Endothelial cell of umbilical vein (primary cell): ENCODE measurements around the gene ADAM10. TPM values are rescaled to one million over a fixed set of nuclear protein-coding genes. Genes with fewer than 3 reads are reported as not detected.

ENCODE experiments used
- BruUV-seq: library from RNA; stranded (reverse); fragments of 400-500 nt; replicated peaks from 2 replicates; lab custom pipeline; 2021; lab: Mats Ljungman, UMichigan
- CTCF ChIA-PET: fragments of 300-600, 350-600 bp; sonication (Branson Sonifier 250); formaldehyde crosslinking; loops from one replicate; lab custom pipeline; 2021; ENCODE audit warnings: antibody characterized with exemption, inconsistent platforms; lab: Charles Lee
- POLR2A ChIA-PET: fragments of 300-600, 350-600 bp; sonication (Branson Sonifier 250); formaldehyde crosslinking; loops from one replicate; lab custom pipeline; 2021; ENCODE audit warnings: antibody characterized with exemption, inconsistent platforms; lab: Charles Lee
- DNase-seq: peaks from one replicate; pipeline ENCODE4 v3.0.0-alpha.2; 2011; ENCODE audit warnings: low read depth, low spot score
- FAIRE-seq: peaks from 2 replicates; lab custom pipeline; 2011; peaks lifted over from hg19 to GRCh38; lab: Jason Lieb, UNC
- H2AFZ ChIP-seq: 2 replicates; pipeline ENCODE4 v1.6.0; 2012; ENCODE audit warnings: low read depth, low read length, control low read depth, inconsistent platforms
- H3K27ac ChIP-seq: 2 replicates; pipeline ENCODE4 v1.5.1; 2011; ENCODE audit warnings: low read depth, mild to moderate bottlenecking, control low read depth, low read length, moderate library complexity; ENCODE audit not compliant: insufficient read depth
- H3K27me3 ChIP-seq, 2 experiments: 2 replicates each; pipeline versions ENCODE4 v1.6.0 to v1.6.1; 2011; ENCODE audit warnings: low read length in 2 of 2, mixed read lengths in 1 of 2; ENCODE audit not compliant: control insufficient read depth in 2 of 2, insufficient read depth in 2 of 2
- H3K36me3 ChIP-seq, 2 experiments: 2 replicates in 1 of 2; 3 replicates in 1 of 2; pipeline ENCODE4 v1.5.1; 2011; ENCODE audit warnings: low read length in 2 of 2, mild to moderate bottlenecking in 1 of 2, moderate library complexity in 1 of 2; ENCODE audit not compliant: control insufficient read depth in 2 of 2, insufficient read depth in 2 of 2; ENCODE audit errors: extremely low read depth in 1 of 2
- H3K4me1 ChIP-seq: 3 replicates; pipeline ENCODE4 v1.5.1; 2011; ENCODE audit warnings: mild to moderate bottlenecking, low read length; ENCODE audit not compliant: control insufficient read depth, insufficient read depth; ENCODE audit errors: extremely low read depth
- H3K4me2 ChIP-seq: 2 replicates; pipeline ENCODE4 v1.6.1; 2011; ENCODE audit warnings: low read length, control low read depth, mixed read lengths; ENCODE audit not compliant: insufficient read depth
- H3K4me3 ChIP-seq, 3 experiments: fragments of 200-600 bp in 1 of 3; sonication (generic), shearing (Covaris generic) in 1 of 3; replicated peaks in 1 of 3; 2 replicates each; pipeline ENCODE4 v1.5.1; 2011 to 2016; ENCODE audit warnings: control low read depth in 3 of 3, low read length in 3 of 3, mild to moderate bottlenecking in 2 of 3, inconsistent platforms in 1 of 3, low read depth in 1 of 3, moderate library complexity in 1 of 3; ENCODE audit not compliant: insufficient read depth in 1 of 3
- H3K79me2 ChIP-seq: 2 replicates; pipeline ENCODE4 v1.6.0; 2012; ENCODE audit warnings: low read length, inconsistent platforms; ENCODE audit not compliant: control insufficient read depth, insufficient read depth
- H3K9ac ChIP-seq: replicated peaks from 2 replicates; pipeline ENCODE3; 2011; ENCODE audit warnings: low read length, control low read depth; ENCODE audit not compliant: insufficient read depth; ENCODE audit errors: extremely low read depth
- H3K9me1 ChIP-seq: replicated peaks from 3 replicates; pipeline ENCODE4 v1.6.0; 2011; ENCODE audit warnings: mild to moderate bottlenecking, low read length; ENCODE audit not compliant: control insufficient read depth, insufficient read depth; ENCODE audit errors: extremely low read depth
- H3K9me3 ChIP-seq: replicated peaks from 2 replicates; pipeline ENCODE4 v1.5.1; 2012; ENCODE audit warnings: low read length, inconsistent platforms; ENCODE audit not compliant: control insufficient read depth, insufficient read depth
- H4K20me1 ChIP-seq: replicated peaks from 2 replicates; pipeline ENCODE3; 2011; ENCODE audit warnings: mild to moderate bottlenecking, low read length; ENCODE audit not compliant: control insufficient read depth, insufficient read depth; ENCODE audit errors: extremely low read depth
- CTCF ChIP-seq, 2 donors: IDR thresholded peaks; 1 replicate in 1 of 2; 2 replicates in 1 of 2; pipeline ENCODE4 v1.5.1; 2011; ENCODE audit warnings: low read length in 2 of 2, mild to moderate bottlenecking in 2 of 2, moderate library complexity in 2 of 2, control low read depth in 1 of 2, inconsistent platforms in 1 of 2, low read depth in 1 of 2; ENCODE audit not compliant: insufficient read depth in 1 of 2; ENCODE audit errors: extremely low read depth in 1 of 2
- EZH2 ChIP-seq: IDR thresholded peaks from 2 replicates; pipeline ENCODE4 v1.6.1; 2012; ENCODE audit warnings: borderline replicate concordance, low read depth, mild to moderate bottlenecking, moderate library complexity, low read length, inconsistent platforms; ENCODE audit not compliant: severe bottlenecking
- FOS ChIP-seq: IDR thresholded peaks from 2 replicates; pipeline ENCODE4 v1.6.1; 2011; ENCODE audit warnings: mild to moderate bottlenecking, low read length, moderate library complexity, borderline replicate concordance; ENCODE audit not compliant: insufficient read depth
- MAX ChIP-seq: IDR thresholded peaks from 2 replicates; pipeline ENCODE4 v1.6.1; 2011; ENCODE audit not compliant: insufficient read depth, insufficient read length
- dilution Hi-C: fragments of 300-500 bp; cut with MboI; formaldehyde crosslinking; loops from one replicate; pipeline ENCODE4 v1.15.0; 2019; ENCODE audit warnings: low sequenced_read_pairs; ENCODE audit not compliant: extremely low pct_ligation_motif_present
- intact Hi-C: fragments of 100-400 bp; cut with micrococcal nuclease; formaldehyde crosslinking; loops from one replicate; pipeline ENCODE4 v1.10.0; 2022
- polyA plus RNA-seq, 4 experiments: library from polyadenylated mRNA; depleted of rRNA in 3 of 4; stranded (reverse) in 3 of 4; unstranded in 1 of 4; fragments of >200 nt; gene quantifications; 2 replicates each; pipeline versions ENCODE4 v1.2.1 to v1.2.3, GENCODE V29; 2011 to 2012; ENCODE audit warnings: missing spikeins in 1 of 4
- total RNA-seq: library from RNA; stranded (reverse); gene quantifications from 2 replicates; pipeline ENCODE4 v1.2.3, GENCODE V29; 2021

Gene ADAM10
- total and polyA plus RNA-seq, 2 donors (not counting 3 experiments of a cell fraction or from before 2014, with no cell fraction given), result 91.3 to 203 TPM

GRCh38 chr15:58731756-58732535, 17.6 kb downstream of the ADAM10 start:
- intact Hi-C loops (no loop called here), dilution Hi-C loops (no loop called here)
- no peak overlapping the region for H3K9ac ChIP-seq

More at GRCh38 chr15:58731756-58732535, 17.6 kb downstream of the ADAM10 start:
- BruUV-seq, result no TSS peak
- H3K9me3 ChIP-seq, result no peaks in the 10 kb centered on the region
- peaks cover 89% of the 10 kb centered on the region for H3K79me2 ChIP-seq
- H2AFZ ChIP-seq, result no peak overlapping the region
- no peak overlapping the region for H3K4me2 ChIP-seq
- POLR2A ChIA-PET, result no interaction called here
- H3K27ac ChIP-seq, result no peak overlapping the region
- TF ChIP-seq EZH2, result no peak
- no peak for TF ChIP-seq MAX
- TF ChIP-seq FOS, result peak; percentile 53
- no peak for TF ChIP-seq CTCF (IDR thresholded peaks at IDR 0.05; ENCODE audit: extremely low read depth in 1 of 2, insufficient read depth in 1 of 2, low read depth in 1 of 2, low read length in 2 of 2)
- peak; percentile 76 for FAIRE-seq
- H3K4me1 ChIP-seq, result no peaks in the 10 kb centered on the region
- no peaks in the 10 kb centered on the region for H3K36me3 ChIP-seq
- H3K9me1 ChIP-seq, result no peaks in the 10 kb centered on the region
- H4K20me1 ChIP-seq, result peaks cover 13% of the 10 kb centered on the region
- no peaks in the 10 kb centered on the region for H3K27me3 ChIP-seq
- H3K4me3 ChIP-seq, result no peak overlapping the region
- CTCF ChIA-PET, result interaction anchor here (0.8 kb wide), 1 partner anchor 10 kb away, joined by 3 read pairs; no protein-coding TSS in a partner anchor
- DNase-seq, result peak; percentile 21
